Caki2 (cell line): ENCODE measurements around the gene RTP3. TPM values are rescaled to one million over a fixed set of nuclear protein-coding genes. Genes with fewer than 3 reads are reported as not detected.
"Not testable (repeated sequence)": the region's sequence is repeated elsewhere in the genome, so short reads cannot be mapped to it uniquely, and the experiment has no call there.

ENCODE experiments used
- DNase-seq: peaks from one replicate; pipeline ENCODE4 v3.0.0-alpha.2; 2015; ENCODE audit warnings: low read depth
- in situ Hi-C: cut with HindIII; loops from 2 replicates; pipeline ENCODE4 v1.10.0; 2016; ENCODE audit warnings: low sequenced_read_pairs, low pct_unique_long_range_greater_than_20kb, mixed read lengths
- total RNA-seq: library from RNA; depleted of rRNA; stranded (reverse); fragments of >200 nt; shearing (Covaris generic); gene quantifications from 2 replicates; pipeline ENCODE4 v1.2.3, GENCODE V29; 2014; ENCODE audit warnings: low replicate concordance

Gene RTP3
- total RNA-seq, 1 experiment from 2014 or later, result not detected

DNA sequence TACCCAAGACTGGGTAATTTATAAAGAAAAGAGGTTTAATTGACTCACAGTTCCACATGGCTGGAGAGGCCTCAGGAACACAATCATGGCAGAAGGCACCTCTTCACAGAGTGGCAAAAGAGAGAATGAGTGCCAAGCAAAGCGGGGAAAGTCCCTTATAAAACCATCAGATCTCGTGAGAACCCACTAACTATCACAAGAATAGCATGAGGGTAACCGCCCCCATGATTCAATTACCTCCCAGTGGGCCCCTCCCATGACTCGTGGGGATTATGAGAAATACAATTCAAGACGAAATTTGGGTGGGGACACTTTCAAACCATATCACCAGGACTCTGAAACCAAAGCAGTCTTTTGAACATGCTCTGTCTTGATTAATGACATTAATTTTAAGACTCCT is 7.0 kb downstream of the RTP3 start:
- DNase-seq, result no peak
- in situ Hi-C loops, result no loop called here

DNA sequence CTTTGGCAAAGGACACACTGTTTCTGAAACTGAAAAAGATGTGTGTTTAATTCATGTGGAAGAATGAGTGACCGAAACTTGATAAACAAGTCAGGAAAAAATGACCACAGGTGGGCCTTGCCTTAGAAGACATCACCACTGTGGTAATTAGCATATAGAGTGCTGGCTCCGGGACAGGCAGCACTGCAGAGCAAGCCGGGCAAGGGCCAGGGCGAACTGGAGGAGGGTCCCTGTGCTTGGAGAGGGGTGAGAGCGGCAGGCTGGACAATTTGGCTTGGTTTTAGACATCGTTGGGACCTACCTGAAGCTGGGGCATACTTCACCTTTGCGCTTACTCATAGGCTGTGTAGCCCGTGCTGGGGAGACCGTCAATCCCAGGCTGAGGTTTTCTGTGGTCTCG is 8.2 kb downstream of the RTP3 start:
- in situ Hi-C loops, result no loop called here

DNA sequence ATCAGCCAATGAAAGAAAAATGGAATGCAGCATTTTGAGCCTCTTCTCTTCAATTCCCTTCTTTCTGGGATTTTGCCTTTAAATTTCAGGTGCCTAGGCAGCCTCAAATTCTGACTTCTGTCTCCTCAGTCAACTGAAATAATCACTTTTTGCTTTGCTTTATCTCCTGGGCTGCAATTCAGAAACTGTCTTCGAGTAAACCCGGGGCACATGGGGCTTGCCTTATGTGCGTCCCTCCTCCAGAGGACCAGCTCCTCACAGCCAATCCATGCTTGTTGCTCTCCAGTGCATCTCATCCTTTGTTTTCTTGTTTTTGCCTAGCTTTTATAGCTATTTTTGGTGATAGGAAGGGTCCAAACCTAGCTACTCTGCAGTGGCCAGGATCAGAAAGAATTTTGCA is 8.8 kb downstream of the RTP3 start:
- in situ Hi-C loops, result no loop called here
- DNase-seq, result no peak

More for the DNA sequence above, 8.2 kb downstream of the RTP3 start:
- no peak for DNase-seq

DNA sequence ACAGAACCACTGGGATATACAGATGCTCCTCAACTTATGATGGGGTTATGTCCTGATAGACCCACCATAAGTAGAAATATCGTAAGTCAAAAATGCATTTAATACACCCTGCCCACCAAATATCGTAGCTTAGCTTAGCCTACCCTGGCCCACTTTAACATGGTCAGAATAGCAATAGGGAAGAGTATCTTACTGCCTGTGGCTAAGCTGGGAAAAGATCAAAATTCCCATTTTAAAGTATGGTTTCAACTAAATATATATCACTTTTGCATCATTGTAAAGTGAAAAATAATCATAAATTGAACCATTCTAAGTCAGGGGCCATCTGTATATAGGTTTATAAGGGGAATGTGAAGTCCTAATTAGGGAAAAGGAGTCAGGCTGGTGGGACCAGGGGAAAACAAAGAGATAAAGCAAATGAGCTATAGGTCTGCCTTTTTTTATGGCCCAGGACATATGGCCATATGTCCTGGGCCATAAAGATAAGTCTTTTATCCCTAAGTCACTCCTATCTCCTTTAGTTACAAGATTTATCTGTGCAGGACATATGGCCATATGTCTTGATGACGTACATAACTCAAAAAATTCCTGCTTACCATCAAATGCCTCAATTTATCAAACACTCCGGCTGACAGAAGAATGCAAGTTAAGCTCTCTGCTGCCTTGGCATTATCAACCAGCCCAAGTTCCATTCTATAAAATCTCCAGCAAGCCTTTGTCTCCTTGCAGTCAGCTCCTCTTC is 11.2 kb downstream of the RTP3 start:
- DNase-seq, result no peak
- in situ Hi-C loops, result no loop called here

DNA sequence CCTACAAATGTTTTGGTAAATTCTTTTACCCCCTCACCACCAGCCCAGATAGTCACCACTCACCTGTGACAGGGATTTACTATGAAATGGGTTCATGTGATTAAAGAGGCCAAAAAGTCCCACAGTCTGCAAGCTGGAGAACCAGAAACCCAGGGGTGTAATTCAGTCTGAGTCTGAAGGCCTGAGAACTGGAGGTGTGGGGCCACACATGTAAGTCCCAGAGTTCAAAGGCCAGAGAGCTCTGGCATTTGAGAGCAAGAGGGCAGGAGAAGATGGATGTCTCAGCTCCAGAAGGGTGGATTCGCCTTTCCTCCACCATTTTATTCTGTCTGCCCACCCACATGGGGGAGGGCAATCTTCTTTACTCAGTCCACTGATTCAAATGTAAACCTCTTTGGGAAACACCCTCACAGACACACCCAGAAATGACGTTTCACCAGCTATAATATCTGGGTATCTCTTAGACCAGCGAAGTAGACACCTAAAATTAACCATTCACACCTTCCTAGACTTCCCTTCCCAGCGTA is 11.9 kb downstream of the RTP3 start:
- in situ Hi-C loops, result no loop called here
- DNase-seq, result no peak

DNA sequence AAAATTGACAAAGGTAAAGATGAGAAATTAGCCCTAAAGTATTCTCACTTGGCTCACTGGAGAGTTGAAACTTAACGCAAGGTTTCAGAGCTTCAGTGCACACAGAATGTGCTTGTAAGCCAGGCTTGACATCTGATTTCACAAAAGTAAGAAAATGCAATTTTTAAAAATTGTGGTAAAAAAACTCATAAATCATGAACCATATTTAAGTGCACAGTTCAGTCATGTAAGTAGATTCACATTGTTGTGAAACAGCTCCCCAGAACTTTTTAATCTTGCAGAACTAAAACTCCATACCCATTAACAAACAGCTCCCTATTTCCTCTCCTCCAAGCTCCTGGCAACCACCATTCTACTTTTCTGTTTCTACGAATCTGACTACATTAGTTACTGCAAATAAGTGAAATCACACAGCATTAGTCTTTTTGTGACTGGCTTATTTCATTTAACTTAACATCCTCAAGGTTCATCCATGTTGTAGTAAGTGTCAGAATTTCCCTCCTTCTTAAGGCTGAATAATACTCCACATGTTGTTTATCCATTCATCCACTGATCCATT is 14.5 kb downstream of the RTP3 start:
- DNase-seq, result no peak
- in situ Hi-C loops, result no loop called here

DNA sequence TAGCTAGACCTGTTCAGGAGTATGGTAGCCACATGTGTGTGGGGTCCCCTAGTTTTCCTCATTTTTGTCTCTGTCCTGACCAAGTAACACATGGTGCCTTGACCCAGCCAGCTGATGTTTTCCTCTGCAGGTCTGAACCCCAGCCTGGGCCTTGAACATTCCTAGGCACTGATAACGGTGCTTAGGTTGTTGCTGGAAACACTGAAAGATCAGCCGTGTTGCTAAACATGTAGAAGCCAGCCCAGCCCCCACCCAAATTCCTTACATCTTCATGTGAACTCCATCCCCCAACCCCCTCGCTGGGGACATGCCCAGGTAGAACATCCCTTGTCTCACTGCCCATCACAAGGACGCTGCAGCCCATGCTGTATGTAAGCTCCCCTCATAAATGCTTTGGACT is 18.7 kb downstream of the RTP3 start:
- in situ Hi-C loops, result no loop called here
- no peak for DNase-seq

DNA sequence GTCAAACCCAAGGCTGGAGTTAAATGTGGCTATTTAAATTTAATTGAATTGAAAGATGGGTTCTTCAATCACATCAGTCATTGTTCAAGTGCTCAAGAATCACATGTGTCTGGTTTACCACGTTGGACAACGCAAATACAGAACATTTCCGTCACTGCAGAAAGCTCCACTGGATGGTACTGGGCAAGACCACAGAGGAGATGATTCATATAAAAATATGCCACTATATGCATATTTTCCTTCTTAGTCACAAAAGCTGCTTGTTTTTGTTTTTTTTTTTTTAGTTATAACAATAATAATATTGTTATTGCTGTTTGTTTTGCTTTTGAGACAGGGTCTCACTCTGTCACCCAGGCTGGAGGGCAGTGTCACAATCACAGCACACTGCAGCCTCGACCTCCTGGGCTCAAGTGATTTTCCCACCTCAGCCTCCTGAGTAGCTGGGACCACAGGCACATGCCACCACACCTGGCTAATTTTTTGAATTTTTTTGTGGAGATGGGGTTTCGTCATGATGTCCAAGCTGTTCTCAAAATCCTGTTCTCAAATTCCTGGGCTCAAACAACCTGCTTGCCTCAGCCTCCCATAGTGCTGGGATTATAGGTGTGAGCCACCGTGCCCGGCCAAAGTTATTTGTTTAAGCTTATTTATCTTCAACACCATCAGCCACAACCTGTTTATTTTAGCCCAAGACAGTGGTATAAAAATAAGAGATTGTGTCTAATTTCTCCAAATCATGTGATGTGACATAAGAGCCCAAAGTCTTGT is 19.4 kb downstream of the RTP3 start:
- in situ Hi-C loops, result no loop called here
- DNase-seq, result peak; percentile 58

DNA sequence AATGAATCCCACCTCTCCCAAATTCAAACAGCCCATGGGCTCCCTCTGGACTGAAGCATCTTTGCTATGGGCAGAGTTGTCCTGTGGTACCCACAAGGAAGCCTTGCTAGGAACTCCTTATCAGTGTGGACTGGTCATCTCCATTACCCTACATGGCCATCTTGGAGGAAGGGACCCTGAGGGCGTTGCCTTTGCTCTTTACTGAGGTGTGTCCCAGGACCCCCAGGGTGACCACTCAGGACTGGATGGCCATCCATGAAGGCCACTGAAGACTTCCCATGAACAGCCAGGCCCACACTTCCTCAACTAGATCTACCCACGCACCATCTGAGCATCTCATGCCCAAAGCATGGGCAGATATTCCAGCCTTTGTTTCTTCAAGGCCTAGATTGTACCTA is 20.0 kb downstream of the RTP3 start:
- in situ Hi-C loops, result no loop called here
- DNase-seq, result no peak

DNA sequence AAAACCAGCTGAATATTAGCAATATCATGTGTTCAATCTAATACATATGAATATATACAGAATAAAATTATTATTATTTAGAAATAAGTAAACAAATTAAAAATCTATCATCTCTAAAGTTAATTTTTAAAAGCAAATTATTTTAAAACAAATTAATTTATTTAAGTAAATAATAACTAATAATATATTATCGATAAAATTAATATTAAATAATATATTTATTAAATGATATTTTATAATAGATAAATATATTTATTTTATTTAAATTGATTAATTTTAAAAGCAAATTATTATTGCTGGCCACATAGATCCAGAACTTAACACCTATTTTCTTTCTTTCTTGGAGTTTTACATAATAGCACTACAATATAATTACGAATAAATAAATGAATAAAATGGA is 22.2 kb downstream of the RTP3 start:
- DNase-seq, result no peak
- in situ Hi-C loops, result no loop called here

DNA sequence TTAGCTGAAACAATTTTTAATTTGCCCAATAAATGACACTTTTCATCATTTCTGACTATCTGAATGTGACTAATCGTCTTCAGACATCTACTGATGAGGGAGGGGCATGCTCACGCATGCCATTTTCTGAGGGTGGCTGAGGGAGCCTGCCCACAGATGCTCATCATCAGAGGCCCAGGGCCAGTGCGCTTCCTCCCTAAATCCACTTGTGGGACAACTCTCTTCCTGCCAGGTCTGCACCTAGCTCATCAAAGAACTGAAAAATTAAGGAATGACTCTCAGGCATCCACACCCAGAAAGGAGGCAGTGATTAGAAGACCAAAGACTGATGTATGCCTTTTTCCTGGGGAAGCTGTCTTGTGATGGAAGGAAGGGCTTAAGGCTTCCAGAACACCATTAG is 22.8 kb downstream of the RTP3 start:
- no peak for DNase-seq
- in situ Hi-C loops, result no loop called here

DNA sequence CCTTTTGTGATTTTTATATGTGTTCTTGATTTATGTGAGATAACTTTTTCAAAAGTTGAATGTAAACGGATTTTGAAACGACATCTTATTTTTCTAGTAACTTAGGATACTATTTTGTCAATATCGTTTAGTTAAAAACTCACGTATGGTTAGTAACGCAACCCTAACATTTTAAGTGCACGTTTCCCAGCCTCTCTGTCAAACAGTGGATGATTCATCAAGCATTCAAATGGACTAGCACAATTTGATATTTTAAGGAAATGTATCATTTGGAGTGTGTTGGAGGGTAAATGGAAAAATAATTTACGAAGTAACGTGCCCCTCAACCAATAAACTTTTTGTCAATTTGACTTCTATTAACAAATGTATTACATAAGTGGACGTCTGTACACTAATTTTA is 23.3 kb downstream of the RTP3 start:
- in situ Hi-C loops, result no loop called here
- no peak for DNase-seq

DNA sequence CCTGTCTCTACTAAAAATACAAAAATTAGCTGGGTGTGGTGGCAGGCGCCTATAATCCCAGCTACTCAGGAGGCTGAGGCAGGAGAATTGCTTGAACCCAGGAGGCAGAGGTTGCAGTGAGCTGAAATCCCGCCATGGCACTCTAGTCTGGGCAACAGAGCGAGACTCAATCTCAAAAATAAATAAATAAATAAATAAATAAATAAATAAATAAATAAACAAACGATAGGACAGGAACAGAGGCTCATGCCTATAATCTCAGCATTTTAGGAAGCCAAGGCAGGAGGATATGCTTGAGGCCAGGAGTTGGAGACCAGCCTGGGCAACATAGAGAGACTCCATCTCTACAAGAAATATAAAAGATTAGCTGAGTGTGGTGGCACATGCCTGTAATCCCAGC is 24.4 kb downstream of the RTP3 start:
- DNase-seq, in situ Hi-C loops: not testable (repeated sequence)

DNA sequence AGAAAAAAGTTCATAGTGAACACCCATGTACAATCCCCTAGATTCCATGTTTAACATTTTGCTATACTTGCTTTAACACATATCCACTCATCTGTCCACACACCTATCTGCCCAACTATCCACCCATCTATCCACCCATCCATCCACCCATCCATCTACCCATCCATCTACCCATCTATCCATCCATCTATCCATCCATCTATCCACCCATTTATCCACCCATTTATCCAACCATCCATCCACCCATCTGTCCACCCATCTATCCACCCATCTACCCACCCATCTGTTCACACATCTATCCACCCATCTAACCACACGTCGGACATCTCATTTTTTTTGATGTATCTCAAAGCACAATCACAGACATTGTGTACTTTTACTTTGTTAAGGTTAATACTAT is 25.8 kb downstream of the RTP3 start:
- in situ Hi-C loops, result no loop called here
- no peak for DNase-seq

DNA sequence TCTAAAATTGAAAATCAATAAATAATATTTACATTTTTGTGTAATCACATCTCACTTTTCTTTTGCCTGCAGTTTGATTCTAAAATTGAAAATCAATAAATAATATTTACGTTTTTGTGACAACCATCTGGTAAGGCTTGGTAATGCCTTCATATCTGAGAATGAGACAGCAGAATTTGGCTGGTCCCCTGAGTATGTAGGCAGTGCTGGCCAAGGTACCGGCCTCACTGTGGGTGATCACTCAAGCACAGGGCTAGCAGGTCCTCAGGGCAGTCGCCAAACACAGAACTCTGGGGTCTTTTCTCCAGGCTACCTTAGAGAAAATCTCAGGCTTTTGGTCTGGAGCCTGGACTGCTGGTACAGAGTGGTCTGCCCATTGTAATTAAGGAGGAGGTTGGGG is 26.2 kb downstream of the RTP3 start:
- no peak for DNase-seq
- in situ Hi-C loops, result no loop called here

DNA sequence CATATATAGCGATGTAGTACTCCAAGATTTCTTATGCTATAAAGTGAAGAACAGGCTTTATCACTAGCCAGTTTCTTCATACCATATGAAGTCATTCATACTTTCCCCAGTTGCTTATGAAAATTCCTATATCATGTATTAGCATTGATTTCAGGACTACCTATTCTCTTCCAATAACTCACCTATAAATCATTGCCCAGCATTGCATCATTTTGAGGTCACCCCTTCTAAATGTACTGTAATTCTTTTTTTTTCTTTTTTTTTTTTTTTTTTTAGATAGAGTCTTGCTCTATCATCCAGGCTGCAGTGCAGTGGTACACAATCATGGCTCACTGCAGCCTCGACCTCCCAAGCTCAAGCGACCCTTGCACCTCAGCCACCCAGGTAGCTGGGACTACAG is 27.1 kb downstream of the RTP3 start:
- in situ Hi-C loops, result no loop called here
- no peak for DNase-seq

DNA sequence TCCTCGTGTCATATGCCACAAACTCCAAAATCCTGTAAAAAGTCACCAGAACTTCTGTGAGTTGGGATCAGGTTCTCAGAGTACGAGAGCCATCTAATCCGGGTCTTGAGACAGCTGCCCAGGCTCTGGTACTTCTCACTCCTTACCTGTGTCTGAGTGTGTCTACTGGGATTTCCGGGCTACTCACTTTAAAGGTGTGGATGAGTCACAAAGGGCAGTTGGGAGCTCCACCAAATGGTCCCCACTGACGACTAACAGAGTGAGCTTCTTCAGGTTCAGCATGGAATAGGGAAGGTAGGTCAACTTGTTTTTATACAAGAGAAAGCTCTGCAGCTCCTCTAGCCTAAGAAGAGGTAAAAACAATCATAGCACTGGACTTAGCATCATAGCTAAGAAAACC is 29.5 kb downstream of the RTP3 start:
- in situ Hi-C loops, result no loop called here
- DNase-seq, result no peak

DNA sequence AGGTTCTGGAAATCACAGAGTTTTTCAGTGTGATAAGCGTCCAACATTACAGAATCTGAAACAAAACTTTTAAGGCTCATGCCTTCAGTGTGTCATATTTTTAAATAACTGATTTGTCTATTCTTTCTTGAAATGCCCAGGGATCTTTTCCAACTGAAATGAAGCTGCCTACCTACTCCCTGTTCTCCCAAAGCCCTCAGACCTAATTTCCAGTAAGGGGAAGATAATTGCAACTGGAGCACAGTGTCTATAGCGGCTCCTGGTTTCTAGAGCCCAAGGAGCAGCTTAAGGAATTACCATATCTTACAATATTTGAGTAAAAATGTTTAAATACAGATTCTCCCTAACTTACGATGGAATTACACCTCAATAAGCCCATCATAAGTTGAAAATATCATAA is 35.3 kb downstream of the RTP3 start:
- in situ Hi-C loops, result no loop called here
- DNase-seq, result no peak

DNA sequence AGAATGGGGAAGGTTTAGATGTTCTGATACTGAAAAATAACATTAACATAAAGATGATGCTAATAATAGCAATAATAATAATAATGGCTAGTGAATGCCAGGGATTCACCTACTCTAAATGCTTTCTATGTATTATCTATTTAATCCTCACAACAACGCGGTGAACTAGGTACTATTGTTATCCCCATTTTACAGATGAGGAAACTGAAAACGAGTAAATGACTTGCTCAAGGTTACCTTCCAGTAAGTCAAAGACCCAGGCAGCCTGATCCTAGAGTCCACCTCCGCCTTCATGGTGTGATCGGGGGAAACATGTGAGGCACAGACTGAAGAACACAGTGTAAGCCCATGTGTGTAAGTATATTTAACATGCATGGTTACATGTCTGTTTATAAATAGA is 38.0 kb downstream of the RTP3 start:
- in situ Hi-C loops, result no loop called here

More for the DNA sequence above, 38.0 kb downstream of the RTP3 start:
- DNase-seq, result no peak
